SK-N-SH (cell line): ENCODE data around the gene USP4. TPM values are rescaled to one million over a fixed set of nuclear protein-coding genes. Genes with fewer than 3 reads are reported as not detected.

Experiments
- CTCF ChIA-PET: fragments of 300-600, 350-600 bp; formaldehyde crosslinking; extraction: SDS; loops from one replicate; lab custom pipeline; 2021; lab: Yijun Ruan, JAX
- POLR2A ChIA-PET: fragments of 350-600 bp; sonication (Branson Sonifier 250); formaldehyde crosslinking; extraction: SDS; loops from one replicate; lab custom pipeline; 2020; ENCODE audit warnings: antibody characterized with exemption, inconsistent platforms; lab: Yijun Ruan, JAX
- DNase-seq: peaks from one replicate; pipeline ENCODE4 v3.0.0; 2012
- H2AFZ ChIP-seq: fragments of 200-600 bp; sonication (generic); 2 replicates; pipeline ENCODE4 v1.8.1; 2016; ENCODE audit warnings: antibody characterized with exemption, mild to moderate bottlenecking, low read depth
- H3F3A ChIP-seq: fragments of 200-600 bp; sonication (generic); replicated peaks from 2 replicates; pipeline ENCODE3; 2016; ENCODE audit warnings: antibody characterized with exemption, mild to moderate bottlenecking; ENCODE audit not compliant: insufficient read depth
- H3K27ac ChIP-seq, 2 experiments: fragments of 200-500 bp in 1 of 2; fragments of 200-600 bp in 1 of 2; sonication (Bioruptor generic) in 1 of 2; sonication (generic), shearing (Covaris generic) in 1 of 2; 2 replicates each; pipeline versions ENCODE4 v1.5.1 to v1.6.1; 2014 to 2016; ENCODE audit warnings: low read depth in 2 of 2, inconsistent platforms in 1 of 2, low read length in 1 of 2, mild to moderate bottlenecking in 1 of 2, mixed read lengths in 1 of 2
- H3K27me3 ChIP-seq: fragments of 200-600 bp; sonication (generic), shearing (Covaris generic); 2 replicates; pipeline ENCODE4 v1.6.1; 2016; ENCODE audit warnings: mixed run types; ENCODE audit not compliant: insufficient read depth
- H3K36me3 ChIP-seq, 2 experiments: fragments of 200-500 bp in 1 of 2; fragments of 200-600 bp in 1 of 2; sonication (Bioruptor generic) in 1 of 2; sonication (generic) in 1 of 2; replicated peaks in 1 of 2; 2 replicates each; pipeline versions ENCODE3 to v1.5.1; 2014 to 2016; ENCODE audit warnings: low read length in 1 of 2, mild to moderate bottlenecking in 1 of 2; ENCODE audit not compliant: insufficient read depth in 2 of 2, control insufficient read depth in 1 of 2
- H3K4me1 ChIP-seq, 2 experiments: fragments of 200-500 bp in 1 of 2; fragments of 200-600 bp in 1 of 2; sonication (Bioruptor generic) in 1 of 2; sonication (generic), shearing (Covaris generic) in 1 of 2; 2 replicates each; pipeline versions ENCODE4 v1.5.1 to v1.6.1; 2014 to 2016; ENCODE audit warnings: low read depth in 1 of 2, low read length in 1 of 2, mixed run types in 1 of 2; ENCODE audit not compliant: insufficient read depth in 2 of 2, control insufficient read depth in 1 of 2
- H3K4me2 ChIP-seq: fragments of 200-600 bp; sonication (generic), shearing (Covaris generic); 2 replicates; pipeline ENCODE4 v1.6.1; 2017; ENCODE audit warnings: mixed run types
- H3K4me3 ChIP-seq, 2 experiments: fragments of 200-500 bp in 1 of 2; fragments of 200-600 bp in 1 of 2; sonication (Bioruptor generic) in 1 of 2; sonication (generic), shearing (Covaris generic) in 1 of 2; 2 replicates each; pipeline versions ENCODE4 v1.5.1 to v1.8.1; 2014 to 2016; ENCODE audit warnings: low read depth in 2 of 2, inconsistent platforms in 1 of 2, low read length in 1 of 2, mild to moderate bottlenecking in 1 of 2, mixed read lengths in 1 of 2, moderate library complexity in 1 of 2
- H3K79me2 ChIP-seq: fragments of 200-600 bp; sonication (generic); 2 replicates; pipeline ENCODE4 v1.8.1; 2017; ENCODE audit warnings: mild to moderate bottlenecking; ENCODE audit not compliant: insufficient read depth
- H3K9ac ChIP-seq: fragments of 200-600 bp; sonication (generic); 2 replicates; pipeline ENCODE4 v1.6.1; 2017; ENCODE audit warnings: mixed run types
- H3K9me2 ChIP-seq: fragments of 200-600 bp; sonication (generic); 2 replicates; pipeline ENCODE4 v1.6.1; 2017; ENCODE audit warnings: mixed run types
- H3K9me3 ChIP-seq: fragments of 200-600 bp; sonication (generic); 2 replicates; pipeline ENCODE4 v1.6.1; 2017; ENCODE audit warnings: mixed run types, mild to moderate bottlenecking, moderate library complexity
- H4K20me1 ChIP-seq: fragments of 200-600 bp; sonication (generic); 2 replicates; pipeline ENCODE4 v1.6.1; 2017; ENCODE audit warnings: mild to moderate bottlenecking, mixed run types; ENCODE audit not compliant: insufficient read depth
- CHD2 ChIP-seq: fragments of 150-350 bp; IDR thresholded peaks from 2 replicates; pipeline ENCODE4 v1.6.1; 2018; ENCODE audit warnings: low read length; ENCODE audit not compliant: partially characterized antibody
- CTCF ChIP-seq: fragments of 200-600 bp; sonication (generic); IDR thresholded peaks from 2 replicates; pipeline ENCODE4 v1.6.1; 2017; ENCODE audit warnings: antibody characterized with exemption, mild to moderate bottlenecking, moderate library complexity
- EP300 ChIP-seq, 2 experiments: IDR thresholded peaks; 2 replicates each; pipeline versions ENCODE4 v1.4.0 to v1.6.1; 2012; ENCODE audit warnings: borderline replicate concordance in 1 of 2, low read depth in 1 of 2, low read length in 1 of 2
- EZH2phosphoT487 ChIP-seq: fragments of 200-600 bp; sonication (generic); IDR thresholded peaks from 2 replicates; pipeline ENCODE4 v1.6.1; 2017; ENCODE audit warnings: low read depth, mixed run types, mild to moderate bottlenecking, antibody characterized with exemption, moderate library complexity, borderline replicate concordance
- FOXJ3 ChIP-seq: sonication (generic); formaldehyde crosslinking; IDR thresholded peaks from 2 replicates; pipeline ENCODE4 v1.5.1; 2020; ENCODE audit warnings: mild to moderate bottlenecking, missing genetic modification reagents
- IRF3 ChIP-seq: fragments of 150-350 bp; IDR thresholded peaks from 2 replicates; pipeline ENCODE4 v1.6.1; 2016; ENCODE audit warnings: mild to moderate bottlenecking, low read depth, low read length
- JUND ChIP-seq: IDR thresholded peaks from 2 replicates; pipeline ENCODE4 v1.4.0; 2012
- MAX ChIP-seq: IDR thresholded peaks from 2 replicates; pipeline ENCODE4 v1.4.0; 2012; ENCODE audit warnings: low read depth
- MEF2A ChIP-seq: IDR thresholded peaks from 2 replicates; pipeline ENCODE4 v1.4.0; 2012; ENCODE audit warnings: low read depth, borderline replicate concordance
- NFIC ChIP-seq: IDR thresholded peaks from 2 replicates; pipeline ENCODE4 v1.4.0; 2012; ENCODE audit warnings: borderline replicate concordance
- NRF1 ChIP-seq: IDR thresholded peaks from 2 replicates; pipeline ENCODE4 v1.6.1; 2012; ENCODE audit warnings: low read depth, mild to moderate bottlenecking, low read length
- PBX3 ChIP-seq: IDR thresholded peaks from 2 replicates; pipeline ENCODE4; 2012
- RAD21 ChIP-seq: IDR thresholded peaks from 2 replicates; pipeline ENCODE4 v1.6.1; 2012; ENCODE audit warnings: mild to moderate bottlenecking, low read length
- RCOR1 ChIP-seq: fragments of 150-350 bp; IDR thresholded peaks from 2 replicates; pipeline ENCODE4 v1.6.1; 2017; ENCODE audit warnings: antibody characterized with exemption, low read length
- REST ChIP-seq: IDR thresholded peaks from 2 replicates; pipeline ENCODE4 v1.6.1; 2012; ENCODE audit warnings: mild to moderate bottlenecking, low read depth, low read length, moderate library complexity
- RFX5 ChIP-seq: IDR thresholded peaks from 2 replicates; pipeline ENCODE4 v1.6.1; 2012; ENCODE audit warnings: mild to moderate bottlenecking, improper control_type of control experiment, low read length
- RXRA ChIP-seq: IDR thresholded peaks from 2 replicates; pipeline ENCODE4 v1.4.0; 2012; ENCODE audit warnings: low read depth, mild to moderate bottlenecking, borderline replicate concordance
- USF1 ChIP-seq: IDR thresholded peaks from 2 replicates; pipeline ENCODE4 v1.4.0; 2012; ENCODE audit warnings: low read depth, borderline replicate concordance
- USF2 ChIP-seq: fragments of 150-350 bp; IDR thresholded peaks from 2 replicates; pipeline ENCODE4 v1.6.1; 2017; ENCODE audit warnings: antibody characterized with exemption, low read length, low read depth, borderline replicate concordance
- YY1 ChIP-seq: IDR thresholded peaks from 2 replicates; pipeline ENCODE4 v1.4.0; 2012; ENCODE audit warnings: low read depth, mild to moderate bottlenecking
- WGBS: methylation state at CpG from one replicate; pipeline ENCODE4 v1.1.6; 2017; ENCODE audit warnings: low lambda C conversion rate; 5-methylcytosine and 5-hydroxymethylcytosine counted together
- polyA plus RNA-seq, 3 experiments: library from polyadenylated mRNA; depleted of rRNA; stranded (reverse); fragments of >200 nt; gene quantifications; 2 replicates each; pipeline ENCODE4 v1.2.3, GENCODE V29; 2012

Gene USP4
- 33.2 and 45.6 TPM in 2 replicates for polyA plus RNA-seq (2012; rRNA removed)
- 25.0 and 29.3 TPM in 2 replicates for polyA plus RNA-seq (2012; cell fraction: cytosol; rRNA removed)
- 93.9 and 124 TPM in 2 replicates for polyA plus RNA-seq (2012; cell fraction: nucleus; rRNA removed)

- DNase-seq: peak; percentile 93
- peak within 1 kb of the TSS; percentile 77 to 93 for H3K27ac ChIP-seq
- ChIA-PET POLR2A (interaction anchor here (0.6 to 1.9 kb wide), 18 partner anchors 17 to 333 kb away, joined by 3 to 16 read pairs (median 4); partner anchors contain the start of genes DAG1, NICN1, RHOA and TCTA), CTCF (interaction anchor here (0.6 to 2.3 kb wide), 25 partner anchors 8 to 787 kb away, joined by 3 to 22 read pairs (median 3); partner anchors contain the start of genes AMT, DAG1, GPX1 and KLHDC8B)
- no peaks in the 10 kb centered on the region; the same call in 1 of the 2 replicates for H4K20me1 ChIP-seq
- 57% methylated on average over 7 of the region's 70 CpGs for WGBS
- peaks cover 55% of the 10 kb centered on the region for H3K79me2 ChIP-seq
- H3K9me2 ChIP-seq: no peaks in the 10 kb centered on the region
- H3K4me2 ChIP-seq: peak within 1 kb of the TSS; percentile 94
- peaks cover 5 to 17% of the 10 kb centered on the region in 2 experiments for H3K36me3 ChIP-seq
- H3K4me3 ChIP-seq: peak within 1 kb of the TSS; percentile 67 to 69
- peaks cover 12% of the 10 kb centered on the region for H3F3A ChIP-seq
- peaks cover 5 to 11% of the 10 kb centered on the region in 2 experiments; a peak in 2 of 4 replicates for H3K4me1 ChIP-seq
- peak within 1 kb of the TSS; percentile 87 for H2AFZ ChIP-seq
- no peaks in the 10 kb centered on the region for H3K9me3 ChIP-seq
- H3K27me3 ChIP-seq: no peaks in the 10 kb centered on the region
- H3K9ac ChIP-seq: peak within 1 kb of the TSS; percentile 95
- TF ChIP-seq RXRA: no peak
- TF ChIP-seq PBX3: no peak
- TF ChIP-seq NFIC: no peak
- TF ChIP-seq NRF1: peak; percentile 55
- peak; percentile 92 for TF ChIP-seq MAX
- TF ChIP-seq EP300 (IDR thresholded peaks at IDR 0.05; ENCODE audit: borderline replicate concordance in 1 of 2, low read depth in 1 of 2, low read length in 1 of 2): peak in 1 of 2 experiments; percentile 19; a peak in 1 of 4 replicates
- TF ChIP-seq REST: peak; percentile 46; the same call in 1 of the 2 replicates
- no peak for TF ChIP-seq RCOR1
- peak; percentile 84 for TF ChIP-seq YY1
- TF ChIP-seq EZH2phosphoT487: no peak
- peak; percentile 56 for TF ChIP-seq RAD21
- TF ChIP-seq CTCF: peak; percentile 30
- TF ChIP-seq MEF2A: no peak
- peak; percentile 14; the same call in 1 of the 2 replicates for TF ChIP-seq FOXJ3 (CRISPR knock-in tag)
- TF ChIP-seq USF1: no peak
- TF ChIP-seq RFX5: peak; percentile 6; the same call in 1 of the 2 replicates
- no peak for TF ChIP-seq USF2
- peak; percentile 84 for TF ChIP-seq CHD2
- no peak for TF ChIP-seq JUND
- TF ChIP-seq IRF3: no peak
These were observed at the start of gene USP4 for GRCh38 chr3:49339941-49340800. TSS of gene USP4 (minus strand) at chr3:49340053. CDS start at chr3:49340024, 29 bp downstream.
